CD4-positive, alpha-beta T cell treated with Interleukin-4 for 4 hours (primary cell): Measurements from ENCODE around the gene SORBS1.
"Not testable (repeated sequence)": the region's sequence is repeated elsewhere in the genome, so short reads cannot be mapped to it uniquely, and the experiment has no call there.

Experiments used
- DNase-seq: peaks from one replicate; pipeline ENCODE4 v3.0.0-alpha.2; 2020

SORBS1 gene

GRCh38 chr10:95480102-95480900, 80.9 kb downstream of the SORBS1 start:
- no peak for DNase-seq

GRCh38 chr10:95478935-95479334, 82.2 kb downstream of the SORBS1 start:
- DNase-seq, result no peak

- no peak for DNase-seq
These were observed 83.0 kb downstream of the SORBS1 start for GRCh38 chr10:95478185-95478584.

GRCh38 chr10:95477175-95477520, 84.0 kb downstream of the SORBS1 start:
- no peak for DNase-seq

- no peak for DNase-seq
These were observed 84.5 kb downstream of the SORBS1 start for GRCh38 chr10:95476469-95477174.

- DNase-seq, result no peak
These were observed 85.2 kb downstream of the SORBS1 start for GRCh38 chr10:95475827-95476468.

- no peak for DNase-seq
These were observed 86.2 kb downstream of the SORBS1 start for GRCh38 chr10:95475003-95475383.

- no peak for DNase-seq
These were observed 86.8 kb downstream of the SORBS1 start for GRCh38 chr10:95474228-95475002.

GRCh38 chr10:95472304-95473088, 88.7 kb downstream of the SORBS1 start:
- DNase-seq, result no peak

- no peak for DNase-seq
These were observed 91.5 kb downstream of the SORBS1 start for GRCh38 chr10:95469676-95470075.

- DNase-seq, result no peak
These were observed 91.9 kb downstream of the SORBS1 start for GRCh38 chr10:95469251-95469650.

- DNase-seq, result not testable (repeated sequence)
These were observed 93.5 kb downstream of the SORBS1 start for GRCh38 chr10:95467642-95468041.

GRCh38 chr10:95467162-95467599, 94.0 kb downstream of the SORBS1 start:
- no peak for DNase-seq

GRCh38 chr10:95466436-95466835, 94.7 kb downstream of the SORBS1 start:
- no peak for DNase-seq

- no peak for DNase-seq
These were observed 96.9 kb downstream of the SORBS1 start for GRCh38 chr10:95464280-95464679.

- DNase-seq, result no peak
These were observed 98.2 kb downstream of the SORBS1 start for GRCh38 chr10:95462740-95463667.

GRCh38 chr10:95461611-95462010, 99.6 kb downstream of the SORBS1 start:
- no peak for DNase-seq

- DNase-seq, result no peak
These were observed 101.6 kb downstream of the SORBS1 start for GRCh38 chr10:95459446-95460045.

- DNase-seq, result no peak
These were observed 102.3 kb downstream of the SORBS1 start for GRCh38 chr10:95458871-95459270.

GRCh38 chr10:95458014-95458413, 103.2 kb downstream of the SORBS1 start:
- DNase-seq, result no peak
